ENCODE measurements around the gene GALR3. TPM values are rescaled to one million over a fixed set of nuclear protein-coding genes. Genes with fewer than 3 reads are reported as not detected.
"Not testable (repeated sequence)": the region's sequence is repeated elsewhere in the genome, so short reads cannot be mapped to it uniquely, and the experiment has no call there.

Gene GALR3
- total RNA-seq, 4 donors from 2014 or later = not detected

DNA sequence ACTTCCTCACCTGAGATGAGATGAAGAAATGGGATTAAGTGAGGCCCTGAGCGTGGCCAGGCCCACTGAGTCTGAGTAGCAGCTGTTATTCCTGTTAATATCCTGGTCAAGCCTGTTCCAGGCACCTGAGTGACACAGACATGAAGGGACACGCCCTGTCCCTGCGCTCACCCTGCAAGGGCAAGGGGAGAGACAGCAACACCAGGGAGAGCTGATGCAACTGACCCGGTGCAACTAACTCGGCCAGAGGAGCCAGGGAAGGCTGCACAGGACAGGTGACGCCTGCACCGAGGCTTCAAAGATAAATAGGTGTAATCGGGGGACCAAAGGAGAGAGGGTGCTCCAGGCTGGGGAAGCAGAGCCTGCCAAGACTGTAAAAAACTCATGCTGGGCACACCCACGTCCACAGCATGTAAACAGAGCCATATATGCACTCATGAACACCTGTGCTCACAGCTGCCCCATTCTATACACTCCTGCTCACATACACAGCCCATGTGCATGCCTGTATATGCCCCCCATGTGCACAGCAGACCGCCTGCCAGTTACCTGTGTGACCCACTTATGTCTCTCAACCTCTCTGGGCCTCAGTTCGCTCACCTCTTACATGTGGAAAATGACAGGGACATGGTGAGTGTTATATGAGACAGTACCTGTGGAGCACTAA, 38.2 kb upstream of the GALR3 start:
- no peak for TF ChIP-seq POLR2A (IDR thresholded peaks at IDR 0.05)
- no peak for TF ChIP-seq CTCF (IDR thresholded peaks at IDR 0.05)
- Histone ChIP-seq H3K9me3 (no peaks in the 10 kb centered on the region), H3K4me3 (no peak overlapping the region), H3K27me3 (no peaks in the 10 kb centered on the region), H3K27ac (no peak overlapping the region), H3K36me3 (no peaks in the 10 kb centered on the region), H3K4me1 (no peaks in the 10 kb centered on the region)
- no peak for DNase-seq
- intact Hi-C loops (cut with DNase I; ENCODE audit: low total_unique reads) = no loop called here

GRCh38 chr22:37790234-37790633, 32.9 kb upstream of the GALR3 start:
- no peaks in the 10 kb centered on the region for H3K4me1 ChIP-seq

DNA sequence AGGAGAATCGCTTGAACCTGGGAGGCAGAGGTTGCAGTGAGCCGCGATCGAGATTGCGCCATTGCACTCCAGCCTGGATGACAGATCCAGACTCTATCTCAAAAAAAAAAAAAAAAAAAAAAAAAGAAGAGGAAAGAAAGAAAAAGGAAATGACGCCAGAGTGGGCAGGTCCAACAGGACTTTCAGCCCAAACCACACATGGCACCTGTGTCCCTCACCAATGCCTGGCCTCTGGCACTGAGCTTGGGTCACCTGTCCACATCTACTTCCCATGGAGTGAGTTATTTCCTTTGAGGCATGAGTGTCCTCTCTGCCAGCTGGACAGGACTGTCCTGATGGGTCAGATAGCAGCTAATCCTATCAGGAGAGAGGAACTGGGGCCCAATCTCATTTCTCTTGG, 30.7 kb upstream of the GALR3 start:
- H3K27me3 ChIP-seq = no peaks in the 10 kb centered on the region
- no peaks in the 10 kb centered on the region for H3K9me3 ChIP-seq
- DNase-seq = no peak
- no peak overlapping the region for H3K27ac ChIP-seq
- H3K36me3 ChIP-seq = no peaks in the 10 kb centered on the region
- no peak for TF ChIP-seq POLR2A (IDR thresholded peaks at IDR 0.05)
- TF ChIP-seq CTCF (IDR thresholded peaks at IDR 0.05) = no peak
- H3K4me3 ChIP-seq = no peak overlapping the region
- intact Hi-C loops (cut with DNase I; ENCODE audit: low total_unique reads) = loop anchor here (10.0 kb wide), 1 partner anchor 148 kb away; no protein-coding TSS in a partner anchor
- no peaks in the 10 kb centered on the region for H3K4me1 ChIP-seq

More at GRCh38 chr22:37790234-37790633, 32.9 kb upstream of the GALR3 start:
- TF ChIP-seq CTCF (IDR thresholded peaks at IDR 0.05) = no peak
- TF ChIP-seq POLR2A (IDR thresholded peaks at IDR 0.05) = no peak
- Histone ChIP-seq H3K27ac (no peak overlapping the region), H3K9me3 (no peaks in the 10 kb centered on the region), H3K36me3 (no peaks in the 10 kb centered on the region), H3K27me3 (no peaks in the 10 kb centered on the region), H3K4me3 (no peak overlapping the region)
- DNase-seq = no peak
- intact Hi-C loops (cut with DNase I; ENCODE audit: low total_unique reads) = loop anchor here (10.0 kb wide), 1 partner anchor 145 kb away; no protein-coding TSS in a partner anchor

DNA sequence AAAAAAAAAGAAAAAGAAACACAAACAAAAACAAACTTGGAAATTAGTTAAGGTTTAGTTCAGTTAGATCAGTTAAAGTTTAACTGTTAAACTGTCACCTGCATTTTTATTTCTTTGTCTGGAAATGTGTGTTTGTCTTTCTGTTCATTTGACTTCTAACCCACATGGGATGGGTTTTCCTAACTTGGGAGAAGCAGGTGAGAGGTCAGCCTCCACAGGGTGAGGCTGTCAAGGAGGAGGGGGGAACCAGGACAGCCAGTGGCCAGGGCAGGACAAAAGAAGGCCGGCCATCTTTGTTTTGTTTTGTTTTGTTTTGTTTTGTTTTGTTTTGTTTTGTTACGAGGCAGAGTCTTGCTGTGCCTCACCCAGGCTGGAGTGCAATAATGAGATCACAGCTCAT, 28.8 kb upstream of the GALR3 start:
- Histone ChIP-seq H3K9me3 (no peaks in the 10 kb centered on the region), H3K27ac (no peak overlapping the region), H3K4me1 (no peaks in the 10 kb centered on the region), H3K4me3 (no peak overlapping the region), H3K36me3 (no peaks in the 10 kb centered on the region), H3K27me3 (no peaks in the 10 kb centered on the region)
- TF ChIP-seq POLR2A (IDR thresholded peaks at IDR 0.05) (no peak), CTCF (IDR thresholded peaks at IDR 0.05) (no peak)
- intact Hi-C loops (cut with DNase I; ENCODE audit: low total_unique reads) = loop anchor here (10.0 kb wide), 1 partner anchor 150 kb away; no protein-coding TSS in a partner anchor
- no peak for DNase-seq

GRCh38 chr22:37796079-37796478, 27.1 kb upstream of the GALR3 start:
- H3K27me3 ChIP-seq = no peaks in the 10 kb centered on the region
- no peaks in the 10 kb centered on the region for H3K9me3 ChIP-seq
- intact Hi-C loops (cut with DNase I; ENCODE audit: low total_unique reads) = loop anchor here (10.0 kb wide), 1 partner anchor 151 kb away; no protein-coding TSS in a partner anchor
- H3K4me1 ChIP-seq = no peaks in the 10 kb centered on the region
- no peaks in the 10 kb centered on the region for H3K36me3 ChIP-seq
- TF ChIP-seq CTCF (IDR thresholded peaks at IDR 0.05) (no peak), POLR2A (IDR thresholded peaks at IDR 0.05) (no peak)
- no peak for DNase-seq
- no peak overlapping the region for H3K4me3 ChIP-seq
- H3K27ac ChIP-seq = no peak overlapping the region

GRCh38 chr22:37797259-37797658, 25.9 kb upstream of the GALR3 start:
- H3K36me3 ChIP-seq, DNase-seq, H3K9me3 ChIP-seq, H3K27me3 ChIP-seq, H3K4me3 ChIP-seq, H3K4me1 ChIP-seq, H3K27ac ChIP-seq: not testable (repeated sequence)
- intact Hi-C loops (cut with DNase I; ENCODE audit: low total_unique reads) = loop anchor here (10.0 kb wide), 1 partner anchor 152 kb away; no protein-coding TSS in a partner anchor

Measured in uterus (tissue), 4 donors.